NCI-H774 (cell line): ENCODE data around the gene KCNB1.
"Not testable (repeated sequence)": the region's sequence is repeated elsewhere in the genome, so short reads cannot be mapped to it uniquely, and the experiment has no call there.

Experiments used
- DNase-seq: peaks from one replicate; lab custom pipeline; 2025; lab: John Stamatoyannopoulos, UW

KCNB1 gene

DNA sequence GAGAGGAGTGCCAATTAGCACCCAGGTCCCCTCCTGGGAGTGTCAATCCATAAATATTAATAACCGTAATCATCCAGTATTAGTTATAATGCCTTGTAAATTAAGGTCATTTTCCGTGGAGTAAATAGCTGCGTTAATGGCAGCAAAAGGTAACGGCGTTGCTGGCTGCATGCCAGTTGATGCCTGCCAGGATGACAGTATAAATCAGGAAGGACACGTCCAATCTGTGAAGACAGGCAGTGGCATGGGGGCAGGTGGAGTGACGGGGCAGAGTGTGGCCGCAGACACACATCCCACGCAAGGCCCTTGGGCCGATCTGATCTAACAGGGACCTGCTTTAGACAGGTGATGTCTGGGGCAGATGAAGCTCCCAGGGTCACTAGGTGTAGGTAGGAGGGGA is 49.1 kb downstream of the KCNB1 start:
- DNase-seq, result peak; percentile 4

DNA sequence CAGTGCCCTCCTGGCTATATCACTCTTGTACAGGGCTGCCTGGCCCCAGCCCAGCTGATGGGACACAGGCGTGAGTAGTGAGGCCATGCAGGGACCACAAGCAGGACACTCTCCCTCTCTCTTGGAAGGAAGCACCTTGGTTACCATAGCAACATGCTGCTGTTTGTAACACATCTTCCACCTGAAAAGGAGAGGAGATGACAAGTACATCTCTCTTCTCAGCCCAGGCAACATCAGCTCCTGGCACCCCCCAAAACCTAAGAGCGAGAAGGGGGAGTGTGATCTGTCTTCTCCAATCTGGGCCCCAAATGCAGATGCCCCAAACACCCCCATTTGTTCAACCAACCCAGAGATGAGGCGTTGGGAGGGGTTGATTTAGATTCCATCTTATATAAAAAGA is 49.9 kb downstream of the KCNB1 start:
- DNase-seq, result no peak

DNA sequence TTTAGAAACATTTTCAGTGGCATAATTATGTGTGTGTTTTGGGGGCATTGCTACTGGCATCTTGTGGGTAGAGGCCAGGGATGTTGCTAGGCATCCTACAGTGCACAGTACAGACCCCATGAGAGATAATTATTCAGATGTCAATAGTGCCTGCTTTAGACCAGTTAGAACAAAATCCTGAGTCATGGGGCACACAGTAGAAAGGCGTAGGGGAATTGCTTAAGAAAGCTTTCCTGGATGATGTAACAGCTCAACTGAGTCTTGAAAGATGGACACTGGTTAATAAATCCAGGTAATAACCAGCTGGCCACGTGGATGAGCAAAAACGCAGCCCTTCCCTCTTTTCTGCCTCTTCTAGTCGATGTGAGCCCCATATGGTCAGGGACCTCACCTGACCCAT is 51.1 kb downstream of the KCNB1 start:
- no peak for DNase-seq

DNA sequence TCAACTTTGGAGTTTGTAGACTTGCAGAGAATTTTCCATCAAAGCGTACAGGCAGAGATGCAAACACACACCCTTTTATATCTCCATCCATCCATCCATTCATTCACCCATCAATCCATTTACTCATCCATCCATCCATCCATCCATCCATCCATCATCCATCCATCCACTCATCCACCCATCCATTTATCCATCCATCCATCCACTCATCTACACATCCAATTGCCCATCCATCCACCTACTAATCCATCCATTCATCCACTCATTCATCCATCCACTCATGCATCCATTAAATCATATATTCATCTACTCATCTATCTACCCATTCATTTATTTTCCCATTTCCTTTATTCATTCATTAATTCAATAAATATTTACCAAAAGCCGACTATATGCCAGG is 52.1 kb downstream of the KCNB1 start:
- no peak for DNase-seq

DNA sequence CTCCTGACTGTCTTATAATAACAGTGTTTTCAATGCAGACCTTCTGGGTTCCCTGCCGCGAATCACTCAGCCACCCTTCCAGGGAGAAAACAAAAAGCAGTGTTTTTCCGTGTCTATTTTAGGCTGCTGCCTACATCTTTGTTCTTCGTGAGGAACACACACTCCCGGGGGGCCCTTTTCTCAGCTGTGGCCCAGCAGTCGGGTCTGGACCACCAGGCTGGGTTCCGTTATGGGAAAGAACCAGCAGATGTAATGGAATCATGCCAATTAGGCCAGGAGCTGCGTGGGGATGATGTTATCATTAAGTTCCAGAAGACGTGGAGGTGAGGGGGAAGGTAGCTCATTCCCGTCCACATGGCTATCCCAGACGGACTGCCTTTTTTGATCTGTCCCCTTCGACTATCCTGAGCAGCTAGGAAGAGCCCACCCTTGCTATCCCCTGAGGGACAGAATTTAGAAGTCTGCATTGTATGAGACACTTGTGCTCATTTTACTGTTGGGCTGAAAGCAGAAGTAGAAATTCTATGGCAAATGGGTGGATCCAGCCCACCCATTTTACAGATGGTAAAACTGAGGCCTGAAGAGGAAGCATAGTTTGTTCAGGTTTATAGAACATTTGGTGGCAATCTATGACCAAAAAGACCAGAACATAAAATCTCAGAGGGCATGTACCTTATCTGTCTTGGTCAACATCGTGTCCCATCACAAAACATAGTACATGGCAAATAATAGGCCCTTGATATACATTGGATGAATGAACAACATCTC is 54.5 kb downstream of the KCNB1 start:
- DNase-seq, result no peak

DNA sequence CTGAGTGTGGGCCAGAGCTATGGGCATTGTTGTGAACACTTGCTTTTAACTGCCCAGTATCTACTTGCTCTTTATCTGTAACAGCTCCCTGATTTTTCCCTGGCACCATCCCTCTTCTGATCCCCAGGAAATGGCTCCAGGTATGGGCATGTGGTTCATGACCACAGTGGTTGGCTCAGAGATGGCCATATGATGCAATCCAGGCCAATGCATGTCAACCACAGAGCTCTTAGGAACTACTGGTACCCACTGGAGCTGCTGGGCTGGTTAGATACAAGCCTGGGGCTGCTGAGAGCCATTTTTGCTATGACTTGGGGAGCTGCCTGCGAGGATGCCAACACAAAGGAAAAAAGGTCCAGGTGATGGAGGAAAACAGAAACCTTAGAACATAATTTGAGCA is 55.6 kb downstream of the KCNB1 start:
- DNase-seq, result no peak

DNA sequence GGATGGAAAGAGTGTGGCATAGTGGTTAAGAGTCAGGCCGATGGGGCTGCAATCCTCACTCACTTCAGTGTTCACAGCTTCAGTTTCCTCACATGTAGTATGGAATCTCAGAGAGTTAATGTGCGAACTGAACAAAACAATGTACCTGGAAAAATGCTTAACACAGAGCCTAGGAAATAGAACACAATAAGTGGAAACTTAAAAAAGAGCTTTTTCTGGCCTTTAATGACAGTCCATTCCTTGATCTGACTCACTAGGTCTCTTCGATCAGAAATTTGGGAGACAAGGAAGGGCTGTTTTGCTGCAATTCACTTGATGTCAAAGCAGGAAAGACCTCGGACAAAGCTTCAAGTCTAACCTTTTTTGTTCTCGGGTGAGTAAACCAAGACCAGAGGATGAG is 56.1 kb downstream of the KCNB1 start:
- no peak for DNase-seq

DNA sequence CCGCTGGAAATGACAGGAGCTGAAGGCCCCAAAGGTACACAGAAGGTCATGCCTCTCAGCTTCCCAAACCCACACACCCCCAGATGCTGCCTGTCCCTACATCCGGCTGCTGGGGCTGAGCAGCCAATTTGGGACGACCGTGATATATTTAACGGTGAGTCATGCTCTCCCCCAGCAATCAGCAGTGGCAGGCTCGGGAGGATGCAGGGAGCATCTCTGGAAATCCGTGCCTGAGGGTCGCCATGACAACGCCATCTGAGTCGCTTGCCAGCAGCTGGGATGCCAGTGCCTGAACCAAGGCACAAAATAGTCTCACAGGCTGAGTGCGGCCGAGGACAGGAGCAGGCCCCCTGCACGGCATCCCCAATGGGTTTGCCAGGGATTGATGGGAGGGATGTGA is 57.9 kb downstream of the KCNB1 start:
- DNase-seq, result no peak

DNA sequence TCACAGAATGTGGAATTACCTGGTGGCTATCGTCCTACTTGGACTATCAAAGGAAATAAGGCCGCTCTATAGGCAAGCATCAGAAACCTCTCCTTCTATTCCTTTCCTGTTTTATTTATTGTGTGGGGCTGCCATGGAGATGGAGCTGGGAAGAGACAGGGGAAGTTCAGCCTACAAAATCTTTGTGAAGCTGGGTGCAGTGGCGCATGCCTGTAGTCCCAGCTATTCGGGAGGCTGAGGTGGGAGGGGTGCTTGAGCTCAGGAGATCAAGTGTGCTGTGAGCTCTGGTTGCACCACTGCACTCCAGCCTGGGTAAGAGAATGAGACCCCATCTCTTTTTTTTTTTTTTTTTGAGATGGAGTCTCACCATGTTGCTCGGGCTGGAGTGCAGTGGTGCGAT is 60.3 kb downstream of the KCNB1 start:
- no peak for DNase-seq

DNA sequence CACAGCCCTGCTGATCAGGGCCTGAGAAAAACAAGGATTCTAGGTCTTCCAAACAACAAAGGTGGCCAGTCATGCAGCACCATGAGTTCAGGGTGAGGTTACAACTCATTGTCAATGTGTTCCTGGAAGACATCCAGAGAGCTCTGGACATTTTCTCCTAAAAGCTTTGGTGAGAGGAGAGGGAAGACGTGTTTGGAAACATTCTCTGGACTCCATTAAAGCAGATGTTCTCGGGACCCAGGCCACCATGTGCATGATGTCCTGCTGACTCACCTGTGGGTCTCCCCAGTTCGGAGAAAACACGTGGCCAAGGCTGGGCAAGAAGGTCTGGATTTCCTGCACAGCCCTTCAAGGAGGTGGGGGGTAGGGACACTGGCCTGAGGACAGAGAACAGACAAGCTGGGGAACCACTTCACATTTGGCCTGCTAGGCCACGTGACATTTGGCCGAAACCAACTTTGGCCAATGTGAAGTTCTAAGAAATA is 61.6 kb downstream of the KCNB1 start:
- DNase-seq, result no peak

DNA sequence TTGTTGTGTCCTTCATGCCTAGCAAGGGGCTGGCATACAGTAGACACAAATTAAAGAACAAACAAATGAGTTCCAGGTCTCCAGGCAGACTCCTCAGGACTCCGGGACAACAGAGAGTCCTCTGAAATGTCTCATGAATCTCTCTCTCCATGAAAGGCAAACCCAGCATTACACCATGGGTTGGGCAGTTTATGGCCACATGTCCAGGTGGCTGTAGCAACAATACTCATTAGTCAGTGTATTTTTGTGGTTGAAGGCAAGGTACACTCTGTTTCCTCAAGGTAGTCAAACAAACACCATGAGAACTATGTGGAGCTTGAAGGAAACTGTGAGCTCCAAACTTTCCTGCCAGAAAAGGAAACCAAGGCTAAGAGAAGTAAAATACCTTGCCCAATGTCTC is 62.2 kb downstream of the KCNB1 start:
- no peak for DNase-seq

DNA sequence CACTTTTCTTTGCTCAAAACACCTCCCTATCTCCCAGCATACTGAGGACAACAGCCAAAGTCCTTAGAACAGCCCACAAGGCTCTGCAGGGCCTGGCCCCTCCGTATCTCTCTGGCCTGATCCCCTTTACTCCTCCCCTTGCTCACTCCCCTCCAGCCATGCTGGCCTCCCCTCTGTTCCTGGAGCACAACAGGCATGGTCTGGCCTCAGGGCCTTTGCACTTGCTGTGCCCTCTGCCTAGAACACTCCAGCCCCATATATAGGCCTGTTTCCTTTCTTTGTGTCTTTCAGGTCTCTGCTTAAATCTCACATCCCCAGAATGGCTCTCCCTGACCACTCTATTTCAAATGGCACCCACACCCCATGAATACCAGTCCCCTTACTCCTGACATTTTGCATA is 62.7 kb downstream of the KCNB1 start:
- DNase-seq, result no peak

DNA sequence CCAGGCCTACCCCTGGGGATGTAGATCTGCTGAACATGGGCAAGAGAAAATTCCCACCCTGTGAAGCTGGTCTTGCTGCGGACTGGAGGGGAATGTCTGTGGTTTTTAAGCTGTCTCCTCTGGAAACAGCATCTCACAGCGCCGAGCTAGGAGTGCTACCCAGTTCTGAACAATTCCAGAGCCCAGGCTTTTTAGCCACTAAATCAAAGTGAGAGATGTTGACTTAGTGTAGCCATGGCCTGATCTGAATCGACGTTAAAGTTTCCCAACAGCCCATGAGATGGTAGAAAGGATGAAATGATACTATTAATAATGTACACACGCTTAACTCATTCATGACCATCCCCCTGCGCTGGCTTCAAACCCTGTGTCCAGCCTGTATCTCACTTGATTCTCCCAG is 63.7 kb downstream of the KCNB1 start:
- DNase-seq, result no peak

DNA sequence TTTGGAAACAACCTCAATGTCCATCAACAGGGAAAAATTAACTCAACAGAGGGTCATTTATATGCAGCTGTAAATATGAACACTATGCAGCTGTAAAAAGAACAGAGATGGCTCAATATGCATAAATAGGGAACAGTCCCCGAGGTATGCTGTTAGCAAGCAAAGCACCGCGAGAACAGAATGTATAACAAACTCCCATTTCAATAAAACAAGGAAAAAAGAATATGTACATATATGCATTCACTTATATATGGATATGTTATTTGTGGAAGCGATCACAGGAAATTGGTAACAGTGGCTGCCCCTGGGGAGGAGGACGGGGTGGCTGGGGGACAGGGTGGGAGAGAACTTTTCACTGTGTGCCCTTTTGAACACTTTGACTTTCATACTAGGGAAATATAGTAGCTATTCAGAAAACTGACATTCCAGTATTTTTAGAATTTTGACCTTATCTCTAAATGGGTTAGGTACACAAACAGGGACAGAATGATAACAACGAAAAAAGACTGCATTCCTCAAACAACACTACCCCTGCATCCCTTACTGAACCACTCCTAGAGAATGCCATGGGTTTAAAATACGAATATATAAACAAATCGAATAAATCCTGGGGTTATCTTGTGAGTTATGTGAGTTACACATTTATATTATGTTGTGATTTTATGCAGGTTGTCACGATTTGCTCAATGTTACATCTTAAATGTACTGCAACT is 64.5 kb downstream of the KCNB1 start:
- no peak for DNase-seq

DNA sequence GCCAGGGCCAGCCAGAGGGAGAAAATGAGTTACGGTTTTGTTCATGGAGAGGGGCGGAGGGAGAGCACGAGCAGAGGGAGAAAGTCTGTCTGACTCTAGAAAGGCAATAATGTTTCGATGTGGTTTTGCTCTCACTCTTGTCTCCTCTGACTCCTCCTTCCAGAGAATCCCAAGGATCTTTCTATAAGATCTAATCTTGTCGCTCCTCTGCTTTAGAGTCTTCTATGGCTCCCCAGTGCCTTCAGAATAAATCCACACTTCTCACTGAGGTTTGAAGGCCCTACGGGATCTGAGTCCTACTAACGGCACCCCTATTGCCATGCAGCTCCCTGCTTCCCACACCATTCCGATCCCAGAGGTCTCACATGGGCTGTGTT is 66.8 kb downstream of the KCNB1 start:
- no peak for DNase-seq

DNA sequence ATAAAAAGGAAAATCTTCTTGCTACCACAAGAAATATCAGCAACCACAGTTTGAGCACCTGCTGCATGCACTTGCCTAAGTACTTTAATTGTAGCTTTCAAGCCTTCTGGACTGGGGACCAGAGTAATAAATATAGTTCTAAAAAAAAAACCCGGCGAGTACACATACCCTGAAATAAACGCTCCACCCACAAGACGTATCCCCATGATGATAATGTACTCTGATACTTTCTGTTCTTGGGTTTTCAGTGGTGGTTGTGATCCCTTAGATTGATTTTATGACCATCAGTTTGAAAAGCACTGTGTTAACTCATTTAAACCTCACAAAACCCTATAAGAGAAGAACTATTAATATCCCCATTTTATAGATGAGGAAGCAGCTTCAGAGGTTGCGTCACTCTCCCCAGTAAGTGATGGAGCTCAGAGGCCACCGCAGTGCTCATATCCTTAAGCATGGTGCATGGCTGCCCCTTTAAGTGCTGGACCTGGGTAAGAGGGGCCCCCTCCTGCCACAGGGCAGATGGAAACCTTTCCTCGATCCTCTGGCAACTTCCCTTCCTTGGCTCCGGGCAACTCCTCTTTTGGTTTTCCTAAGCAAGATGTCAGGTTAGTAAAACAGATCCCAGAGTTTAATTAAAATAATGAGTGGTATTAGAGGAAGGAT is 67.3 kb downstream of the KCNB1 start:
- DNase-seq, result no peak

DNA sequence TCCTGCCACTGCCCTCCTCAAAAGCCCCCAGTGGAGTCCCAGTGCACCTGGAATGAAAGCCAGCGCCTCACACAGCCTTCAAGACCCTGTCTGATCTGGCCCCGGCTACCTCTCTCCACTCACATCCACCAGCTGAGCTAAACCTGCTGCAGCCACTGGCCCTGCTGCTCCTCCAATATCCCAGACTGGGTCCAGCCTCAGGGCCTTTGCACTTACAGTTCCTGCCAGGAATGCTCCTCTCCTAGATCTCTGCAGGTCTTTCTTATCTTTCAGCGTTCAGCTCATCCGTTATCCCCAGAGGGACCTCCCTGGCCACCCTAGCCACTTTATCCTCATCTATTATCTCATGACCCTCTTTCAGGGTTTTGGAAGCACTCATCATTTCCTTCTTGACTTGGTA is 68.8 kb downstream of the KCNB1 start:
- DNase-seq, result no peak

DNA sequence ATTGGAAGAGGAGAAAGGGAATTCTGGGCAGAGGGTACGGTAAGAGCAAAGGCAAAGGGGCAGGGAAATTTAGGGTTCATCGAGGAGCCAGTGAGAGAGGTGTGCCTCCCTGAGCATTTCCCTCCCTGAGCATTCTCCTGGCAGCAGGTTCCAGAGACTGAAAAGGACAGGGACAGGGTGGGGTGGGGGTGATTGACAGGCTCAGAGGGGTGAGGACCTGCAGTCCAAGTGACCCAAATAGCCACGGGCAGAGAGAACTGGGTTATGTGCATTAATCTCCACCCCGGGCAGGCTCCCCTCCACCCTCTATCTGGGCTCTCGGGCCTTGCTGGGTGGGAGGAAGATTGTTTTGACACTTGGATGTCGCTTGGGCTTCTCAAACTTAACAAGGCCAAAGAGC is 69.5 kb downstream of the KCNB1 start:
- DNase-seq, result no peak

DNA sequence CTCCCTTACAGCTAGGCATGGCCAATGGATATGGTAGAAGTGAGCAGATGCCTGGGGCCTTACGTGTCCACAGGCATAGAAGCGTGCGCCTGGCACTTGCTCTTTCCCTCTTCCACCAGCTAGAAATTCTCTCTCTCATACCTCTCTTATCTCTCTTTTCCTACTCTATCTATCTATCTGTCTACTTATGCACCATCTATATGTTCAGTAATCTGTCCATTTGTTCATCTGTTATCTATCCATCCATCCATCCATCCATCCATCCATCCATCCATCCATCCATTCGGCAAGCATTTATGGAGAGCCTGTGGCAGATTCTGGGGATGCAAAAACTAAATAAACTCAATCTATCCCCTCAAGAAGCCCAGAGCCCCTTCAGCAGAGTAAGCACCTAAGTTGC is 70.2 kb downstream of the KCNB1 start:
- no peak for DNase-seq

DNA sequence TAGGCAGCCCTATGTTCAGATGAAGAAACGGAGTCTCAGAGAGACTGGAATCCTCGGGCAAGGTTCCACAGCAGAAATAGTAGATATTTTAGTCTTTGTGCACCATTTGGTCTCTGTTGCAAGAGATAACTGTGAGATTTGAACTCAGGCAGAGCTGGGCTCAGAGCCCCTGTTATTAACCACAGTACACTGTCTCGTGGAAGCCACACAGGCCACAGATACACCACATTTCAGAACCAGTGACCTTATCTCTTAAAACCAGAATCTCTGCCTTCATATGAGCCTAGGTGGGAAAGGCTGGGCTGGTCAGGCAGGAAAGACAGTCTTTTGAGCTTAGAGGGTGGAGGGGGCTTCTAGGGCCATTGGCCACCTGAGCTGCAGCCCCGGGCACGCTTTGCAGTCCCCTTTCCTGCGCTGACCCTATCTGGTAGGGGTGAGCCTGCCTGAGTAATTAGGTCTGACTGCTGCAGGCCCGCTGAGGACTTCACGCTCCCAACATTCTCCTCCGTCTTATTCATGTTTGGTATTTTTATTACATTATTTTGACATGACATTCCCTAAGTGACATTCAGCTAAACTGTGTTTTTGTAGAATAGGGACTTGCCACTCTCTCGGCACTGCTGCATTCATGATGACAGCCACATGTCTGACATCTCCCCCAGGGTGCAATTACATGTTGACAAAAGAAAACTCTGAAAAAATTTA is 71.1 kb downstream of the KCNB1 start:
- DNase-seq, result no peak

DNA sequence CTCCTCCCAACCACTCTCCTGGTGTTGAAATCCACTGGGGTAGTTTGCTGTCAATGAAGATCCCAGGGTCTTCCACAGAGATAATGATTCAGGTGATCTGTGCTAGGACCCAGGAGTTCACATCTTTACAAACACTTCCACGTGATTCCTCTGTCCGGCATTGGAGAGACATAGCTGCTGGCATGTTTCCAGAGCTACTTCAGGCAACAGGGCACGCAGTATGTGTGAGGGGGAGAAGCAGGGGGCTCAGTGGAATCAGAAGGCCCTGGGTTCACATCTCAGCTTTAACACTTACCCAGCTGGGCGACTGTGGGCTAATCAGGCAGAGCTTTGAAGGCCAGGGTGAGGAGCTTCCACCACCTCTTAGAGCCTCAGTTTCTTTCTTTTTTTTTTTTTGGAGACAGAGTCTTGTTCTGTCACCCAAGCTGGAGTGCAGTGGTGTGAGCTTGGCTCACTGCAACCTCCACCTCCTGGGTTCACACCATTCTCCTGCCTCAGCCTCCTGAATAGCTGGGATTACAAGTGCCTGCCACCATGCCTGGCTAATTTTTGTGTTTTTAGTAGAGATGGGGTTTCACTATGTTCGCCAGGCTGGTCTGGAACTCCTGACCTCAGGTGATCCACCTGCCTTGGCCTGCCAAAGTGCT is 72.4 kb downstream of the KCNB1 start:
- not testable (repeated sequence) for DNase-seq
